Liver (tissue), 9 donors: ENCODE data around the gene IRAK1BP1. TPM values are rescaled to one million over a fixed set of nuclear protein-coding genes. Genes with fewer than 3 reads are reported as not detected.
"Not testable (repeated sequence)": the region's sequence is repeated elsewhere in the genome, so short reads cannot be mapped to it uniquely, and the experiment has no call there.

ENCODE experiments used
- DNase-seq: peaks from one replicate; pipeline ENCODE4 v3.0.0-alpha.2; 2017; ENCODE audit warnings: low spot score
- H3K27ac ChIP-seq, 2 donors: one replicate each; pipeline ENCODE4 v1.7.0; 2013; ENCODE audit warnings: inconsistent platforms in 2 of 2, low read length in 2 of 2, control low read depth in 1 of 2, low read depth in 1 of 2, mild to moderate bottlenecking in 1 of 2
- H3K27me3 ChIP-seq, 4 donors: one replicate each; pipeline versions ENCODE4 v1.6.1 to v1.7.0; 2013; ENCODE audit warnings: low read length in 3 of 4, inconsistent platforms in 1 of 4, mild to moderate bottlenecking in 1 of 4, moderate library complexity in 1 of 4; ENCODE audit not compliant: control insufficient read depth in 4 of 4, insufficient read depth in 4 of 4
- H3K36me3 ChIP-seq, 4 donors: one replicate each; pipeline versions ENCODE4 v1.6.1 to v1.7.0; 2013; ENCODE audit warnings: low read length in 3 of 4, mild to moderate bottlenecking in 3 of 4, low read depth in 1 of 4, moderate library complexity in 1 of 4; ENCODE audit not compliant: control insufficient read depth in 4 of 4, insufficient read depth in 3 of 4
- H3K4me1 ChIP-seq, 4 donors: one replicate each; pipeline versions ENCODE4 v1.6.1 to v1.7.0; 2013; ENCODE audit warnings: low read length in 3 of 4, mild to moderate bottlenecking in 3 of 4, moderate library complexity in 1 of 4; ENCODE audit not compliant: control insufficient read depth in 4 of 4, insufficient read depth in 4 of 4
- H3K4me3 ChIP-seq, 3 donors: one replicate each; pipeline versions ENCODE4 v1.6.1 to v1.7.0; 2013; ENCODE audit warnings: low read length in 3 of 3, control low read depth in 1 of 3, low read depth in 1 of 3, mild to moderate bottlenecking in 1 of 3
- H3K9ac ChIP-seq, 2 donors: one replicate each; pipeline ENCODE4 v1.7.0; 2013; ENCODE audit warnings: low read length in 2 of 2, mild to moderate bottlenecking in 2 of 2, moderate library complexity in 2 of 2, control low read depth in 1 of 2, low read depth in 1 of 2
- H3K9me3 ChIP-seq, 4 donors: one replicate each; pipeline versions ENCODE4 v1.6.1 to v1.7.0; 2013; ENCODE audit warnings: low read length in 3 of 4; ENCODE audit not compliant: control insufficient read depth in 4 of 4
- CTCF ChIP-seq: fragments of 150-350 bp; IDR thresholded peaks from 2 replicates; pipeline ENCODE4 v1.5.1; 2017; ENCODE audit warnings: improper control_type of control experiment, low read depth, low read length; ENCODE audit not compliant: missing input control
- EGR1 ChIP-seq, 2 donors: IDR thresholded peaks; 2 replicates each; pipeline ENCODE4 v1.6.1; 2016 to 2018; ENCODE audit warnings: antibody characterized with exemption in 2 of 2, low read depth in 2 of 2
- FOXA1 ChIP-seq: IDR thresholded peaks from 2 replicates; pipeline ENCODE4 v1.6.1; 2016; ENCODE audit warnings: antibody characterized with exemption
- GABPA ChIP-seq, 2 donors: IDR thresholded peaks in 1 of 2; conservative IDR thresholded peaks in 1 of 2; 2 replicates each; pipeline ENCODE4 v1.6.1; 2016; ENCODE audit warnings: antibody characterized with exemption in 2 of 2, mild to moderate bottlenecking in 1 of 2, moderate library complexity in 1 of 2
- HNF4A ChIP-seq, 2 donors: conservative IDR thresholded peaks; 2 replicates each; pipeline ENCODE4 v1.6.1; 2016; ENCODE audit warnings: antibody characterized with exemption in 2 of 2, mild to moderate bottlenecking in 2 of 2
- HNF4G ChIP-seq: IDR thresholded peaks from 2 replicates; pipeline ENCODE4 v1.6.1; 2016; ENCODE audit warnings: antibody characterized with exemption
- JUND ChIP-seq, 2 donors: IDR thresholded peaks; 2 replicates each; pipeline ENCODE4 v1.6.1; 2016; ENCODE audit warnings: antibody characterized with exemption in 2 of 2
- NR2F2 ChIP-seq: IDR thresholded peaks from 2 replicates; pipeline ENCODE4 v1.6.1; 2016; ENCODE audit warnings: antibody characterized with exemption
- RAD21 ChIP-seq, 2 donors: IDR thresholded peaks; 2 replicates each; pipeline ENCODE4 v1.6.1; 2016; ENCODE audit warnings: antibody characterized with exemption in 2 of 2, mild to moderate bottlenecking in 2 of 2
- REST ChIP-seq: IDR thresholded peaks from 2 replicates; pipeline ENCODE4 v1.6.1; 2016; ENCODE audit warnings: antibody characterized with exemption, mild to moderate bottlenecking
- RXRA ChIP-seq, 2 donors: IDR thresholded peaks; 2 replicates each; pipeline ENCODE4 v1.6.1; 2017 to 2018; ENCODE audit warnings: antibody characterized with exemption in 2 of 2, mild to moderate bottlenecking in 1 of 2
- SP1 ChIP-seq: IDR thresholded peaks from 2 replicates; pipeline ENCODE4 v1.6.1; 2018; ENCODE audit warnings: antibody characterized with exemption, mild to moderate bottlenecking
- TAF1 ChIP-seq: conservative IDR thresholded peaks from 2 replicates; pipeline ENCODE4 v1.6.1; 2016; ENCODE audit warnings: antibody characterized with exemption, mild to moderate bottlenecking
- YY1 ChIP-seq: IDR thresholded peaks from 2 replicates; pipeline ENCODE4 v1.6.1; 2016; ENCODE audit warnings: antibody characterized with exemption, mild to moderate bottlenecking
- ZBTB33 ChIP-seq: IDR thresholded peaks from 2 replicates; pipeline ENCODE4 v1.6.1; 2016; ENCODE audit warnings: antibody characterized with exemption
- WGBS: extraction: QIAGEN DNeasy Blood & Tissue Kit; methylation state at CpG from one replicate; pipeline ENCODE4 v1.1.7; 2013; 5-methylcytosine and 5-hydroxymethylcytosine counted together
- polyA plus RNA-seq, 2 donors: library from polyadenylated mRNA; stranded (reverse) in 1 of 2; unstranded in 1 of 2; fragments of 200-250 nt in 1 of 2; fragments of >200 nt in 1 of 2; fragmentation: Nextera tagmentation in 1 of 2; extraction: Ambion mirVana in 1 of 2; gene quantifications; one replicate each; pipeline versions ENCODE4 v1.2.1 to v1.2.3, GENCODE V29; 2013 to 2015
- total RNA-seq, 2 donors: library from RNA; depleted of rRNA; stranded (reverse); fragments of >200 nt; gene quantifications; one replicate each; pipeline ENCODE4 v1.2.3, GENCODE V29; 2014
- TF ChIP-seq, protein P1 (sequence below): IDR thresholded peaks from 2 replicates; pipeline ENCODE4 v1.6.1; 2016; ENCODE audit warnings: antibody characterized with exemption
- TF ChIP-seq, protein P2 (sequence below): IDR thresholded peaks from 2 replicates; pipeline ENCODE4 v1.6.1; 2016; ENCODE audit warnings: antibody characterized with exemption
- donor health status: healthy.
- donor health status: healthy.
- donor health status: healthy.
- donor health status: healthy.
- donor health status: healthy.

IRAK1BP1 gene
- total and polyA plus RNA-seq, 4 donors = 0.46 to 2.2 (median 0.77) TPM

- Histone ChIP-seq H3K4me3 (no peak overlapping the region), H3K27me3 (no peaks in the 10 kb centered on the region), H3K4me1 (no peaks in the 10 kb centered on the region), H3K9me3 (no peaks in the 10 kb centered on the region), H3K36me3 (no peaks in the 10 kb centered on the region), H3K27ac (no peak overlapping the region), H3K9ac (no peak overlapping the region)
- TF ChIP-seq, protein P1, sequence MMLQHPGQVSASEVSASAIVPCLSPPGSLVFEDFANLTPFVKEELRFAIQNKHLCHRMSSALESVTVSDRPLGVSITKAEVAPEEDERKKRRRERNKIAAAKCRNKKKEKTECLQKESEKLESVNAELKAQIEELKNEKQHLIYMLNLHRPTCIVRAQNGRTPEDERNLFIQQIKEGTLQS = no peak
- TF ChIP-seq GABPA (IDR thresholded peaks at IDR 0.05 in 1 of 2, conservative IDR thresholded peaks at IDR 0.05 in 1 of 2) (no peak), RXRA (IDR thresholded peaks at IDR 0.05) (no peak), ZBTB33 (no peak), HNF4A (conservative IDR thresholded peaks at IDR 0.05) (no peak), TAF1 (no peak), HNF4G (no peak), EGR1 (IDR thresholded peaks at IDR 0.05; ENCODE audit: low read depth in 2 of 2) (no peak)
- TF ChIP-seq, protein P2, sequence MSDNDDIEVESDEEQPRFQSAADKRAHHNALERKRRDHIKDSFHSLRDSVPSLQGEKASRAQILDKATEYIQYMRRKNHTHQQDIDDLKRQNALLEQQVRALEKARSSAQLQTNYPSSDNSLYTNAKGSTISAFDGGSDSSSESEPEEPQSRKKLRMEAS = no peak
- no peak for DNase-seq
These were observed 16.2 kb upstream of the IRAK1BP1 start for GRCh38 chr6:78851156-78851555.

GRCh38 chr6:78854546-78854945 is 12.8 kb upstream of the IRAK1BP1 start:
- Histone ChIP-seq H3K27me3 (no peaks in the 10 kb centered on the region), H3K9ac (no peak overlapping the region), H3K4me1 (no peaks in the 10 kb centered on the region), H3K36me3 (no peaks in the 10 kb centered on the region), H3K9me3 (no peaks in the 10 kb centered on the region), H3K4me3 (no peak overlapping the region), H3K27ac (no peak overlapping the region)
- WGBS = 92% methylated on average over 9 of the region's 9 CpGs
- TF ChIP-seq HNF4A (conservative IDR thresholded peaks at IDR 0.05) = no peak
- no peak for TF ChIP-seq YY1
- TF ChIP-seq EGR1 (IDR thresholded peaks at IDR 0.05; ENCODE audit: low read depth in 2 of 2) = no peak
- no peak for TF ChIP-seq SP1
- no peak for TF ChIP-seq ZBTB33
- TF ChIP-seq, protein P2 = no peak
- TF ChIP-seq NR2F2 = no peak
- no peak for TF ChIP-seq FOXA1
- no peak for TF ChIP-seq REST
- no peak for TF ChIP-seq RAD21 (IDR thresholded peaks at IDR 0.05)
- no peak for TF ChIP-seq CTCF
- TF ChIP-seq HNF4G = no peak
- no peak for TF ChIP-seq GABPA (IDR thresholded peaks at IDR 0.05 in 1 of 2, conservative IDR thresholded peaks at IDR 0.05 in 1 of 2)
- no peak for TF ChIP-seq JUND (IDR thresholded peaks at IDR 0.05)
- TF ChIP-seq, protein P1 = no peak
- no peak for TF ChIP-seq TAF1
- DNase-seq = no peak

GRCh38 chr6:78858339-78858938 is 8.9 kb upstream of the IRAK1BP1 start:
- not testable (repeated sequence) for DNase-seq
- WGBS = 94% methylated on average over 7 of the region's 8 CpGs

More at GRCh38 chr6:78858339-78858938, 8.9 kb upstream of the IRAK1BP1 start:
- H3K27me3 ChIP-seq, H3K4me3 ChIP-seq, H3K36me3 ChIP-seq, H3K27ac ChIP-seq, H3K9me3 ChIP-seq, H3K9ac ChIP-seq, H3K4me1 ChIP-seq: not testable (repeated sequence)
